SKM-1 treated with dmso at 0.1 percent for 144 hours (cell line): ENCODE measurements around the gene PYY.
"Not testable (repeated sequence)": the region's sequence is repeated elsewhere in the genome, so short reads cannot be mapped to it uniquely, and the experiment has no call there.

ENCODE experiments used
- DNase-seq: peaks from one replicate; lab custom pipeline; 2025; ENCODE audit not compliant: unreplicated experiment; lab: John Stamatoyannopoulos, UW

Gene PYY

DNA sequence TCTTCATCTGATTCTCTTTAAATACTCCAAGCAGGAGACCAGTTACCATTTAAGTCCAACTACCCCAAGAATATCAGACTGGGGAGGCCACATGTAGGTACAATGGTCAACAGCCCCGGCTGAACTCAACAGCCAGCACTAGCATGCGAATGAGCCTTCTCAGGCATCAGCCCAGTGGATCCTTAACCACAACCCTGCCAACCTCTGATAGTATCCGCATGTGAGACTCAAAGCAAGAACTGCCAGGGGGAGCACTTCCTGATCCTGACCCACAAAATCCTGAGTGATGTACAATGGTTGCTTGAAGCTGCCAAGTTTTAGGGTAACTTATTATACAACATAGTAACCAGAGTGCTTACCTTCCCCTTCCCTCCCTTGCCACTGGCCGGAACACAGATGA is 4.0 kb downstream of the PYY start:
- no peak for DNase-seq

DNA sequence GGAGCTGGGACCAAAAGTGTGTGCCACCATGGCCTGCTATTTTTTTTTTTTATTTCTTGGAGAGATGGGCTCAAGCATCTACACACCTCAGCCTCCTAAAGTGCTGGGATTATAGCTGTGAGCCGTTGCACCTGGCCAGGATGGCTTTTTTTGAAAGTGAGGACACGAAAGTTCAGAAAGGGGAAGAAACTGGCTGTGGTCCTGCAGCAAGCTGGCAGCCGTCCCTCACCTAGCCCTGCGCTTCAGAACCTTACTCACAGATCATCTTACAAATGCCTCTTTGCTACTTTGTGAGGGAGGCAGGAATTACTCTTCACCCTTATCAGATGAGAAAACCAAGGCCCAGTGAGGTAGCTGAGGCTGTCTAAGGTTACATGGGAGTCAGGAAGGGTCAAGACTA is 7.0 kb downstream of the PYY start:
- no peak for DNase-seq

DNA sequence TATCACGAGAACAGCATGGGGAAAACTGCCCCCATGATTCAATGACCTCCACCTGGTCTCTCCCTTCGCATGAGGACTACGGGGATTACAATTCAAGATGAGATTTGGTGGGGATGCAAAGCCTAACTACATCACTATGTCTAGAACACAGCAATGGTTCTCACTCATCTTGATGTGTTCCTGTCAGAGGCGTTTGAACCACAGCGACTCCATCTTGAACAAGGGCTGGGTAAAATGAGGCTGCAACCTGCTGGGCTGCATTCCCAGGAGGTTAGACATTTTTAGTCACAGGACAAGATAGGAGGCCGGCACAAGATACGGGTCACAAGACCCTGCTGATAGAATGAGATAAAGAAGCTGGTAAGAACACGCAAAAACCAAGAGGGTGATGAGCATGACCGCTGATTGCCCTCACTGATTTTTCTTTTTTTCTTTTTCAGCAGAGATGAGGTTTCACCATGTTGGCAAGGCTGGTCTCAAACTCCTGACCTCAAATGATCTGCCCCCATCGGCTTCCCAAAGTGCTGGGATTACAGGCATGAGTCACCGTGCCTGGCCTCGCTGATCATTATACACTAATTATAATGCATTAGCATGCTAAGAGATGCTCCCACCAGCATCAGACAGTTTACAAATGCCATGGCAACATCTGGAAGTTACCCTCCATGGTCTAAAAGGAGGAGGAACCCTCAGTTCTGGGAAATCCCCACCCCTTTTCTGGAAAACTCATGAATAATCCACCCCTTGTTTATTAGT is 8.5 kb downstream of the PYY start:
- DNase-seq, result no peak

DNA sequence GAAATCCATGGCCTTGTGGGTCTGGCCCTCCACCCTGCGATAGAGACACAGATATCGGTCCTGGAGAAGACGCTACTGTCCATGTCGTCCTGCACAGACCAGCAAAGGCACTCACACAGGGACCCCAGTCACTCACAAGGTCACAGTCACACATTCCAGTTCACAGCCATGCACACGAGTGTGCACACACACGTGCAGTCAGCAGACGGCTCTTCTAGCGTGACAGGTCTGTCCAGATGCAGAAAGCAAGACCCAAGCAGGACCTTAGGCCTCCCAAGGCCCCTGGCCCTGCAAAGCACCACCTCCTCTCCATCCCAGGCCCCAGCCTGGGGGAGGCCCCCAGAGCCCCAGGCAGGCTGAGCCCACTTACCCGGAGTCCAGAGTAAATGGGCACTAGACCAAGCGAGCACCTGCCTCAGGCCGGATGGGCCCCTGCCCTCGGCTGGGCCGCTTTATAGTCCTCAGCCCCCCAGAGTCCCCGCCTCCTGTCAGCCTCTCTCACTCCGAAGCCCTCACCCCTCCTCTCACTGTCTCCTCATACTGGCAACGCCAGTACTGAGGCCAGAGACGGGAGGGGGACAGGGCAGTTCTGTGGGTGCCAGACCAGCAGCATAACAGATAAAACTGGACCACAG is 11.6 kb downstream of the PYY start, which contains the start of gene PPY:
Gene PPY, minus strand, starts transcription at position 426 of the 635 bp plus-strand sequence. CDS start 822 bp downstream, outside the sequence.
- no peak for DNase-seq

DNA sequence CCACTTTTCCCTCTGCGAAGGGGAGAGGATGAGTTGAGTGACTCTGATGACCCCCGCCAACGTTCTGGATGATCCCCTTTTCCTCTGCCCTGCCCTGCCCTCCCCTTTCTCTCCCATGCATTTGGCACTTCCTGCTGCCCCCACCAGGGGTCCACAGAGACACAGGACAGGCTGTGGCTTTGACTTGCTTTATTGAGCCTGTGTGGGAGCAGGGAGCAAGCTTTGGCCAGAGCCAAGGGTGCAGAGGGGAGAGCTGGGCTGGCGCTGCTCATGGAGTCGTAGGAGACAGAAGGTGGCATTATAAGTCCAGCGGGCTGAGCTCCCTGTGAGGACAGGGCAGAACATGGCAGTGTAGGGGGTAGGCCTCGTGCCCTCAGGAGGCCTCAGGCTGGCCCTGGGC is 13.1 kb downstream of the PYY start:
- peak; percentile 24 for DNase-seq

DNA sequence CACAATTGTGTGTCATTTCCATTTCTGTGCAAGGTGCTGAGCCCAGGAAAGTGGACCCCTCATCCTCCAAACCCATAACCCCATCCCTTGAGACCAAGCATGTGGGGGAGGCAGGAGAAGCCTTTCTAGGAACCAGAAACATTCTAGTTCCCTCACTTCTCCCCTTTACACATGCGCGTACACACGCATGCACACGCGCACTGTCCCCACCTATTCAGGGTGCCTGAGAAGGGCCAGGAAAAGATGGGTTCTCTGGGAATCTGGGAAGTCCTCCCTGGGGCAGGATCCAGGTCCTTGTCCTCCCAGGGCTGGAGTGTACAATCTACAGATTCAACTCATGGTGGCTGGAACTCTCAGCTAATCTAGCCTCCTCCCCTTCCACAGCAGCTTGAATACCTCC is 13.9 kb downstream of the PYY start:
- no peak for DNase-seq

DNA sequence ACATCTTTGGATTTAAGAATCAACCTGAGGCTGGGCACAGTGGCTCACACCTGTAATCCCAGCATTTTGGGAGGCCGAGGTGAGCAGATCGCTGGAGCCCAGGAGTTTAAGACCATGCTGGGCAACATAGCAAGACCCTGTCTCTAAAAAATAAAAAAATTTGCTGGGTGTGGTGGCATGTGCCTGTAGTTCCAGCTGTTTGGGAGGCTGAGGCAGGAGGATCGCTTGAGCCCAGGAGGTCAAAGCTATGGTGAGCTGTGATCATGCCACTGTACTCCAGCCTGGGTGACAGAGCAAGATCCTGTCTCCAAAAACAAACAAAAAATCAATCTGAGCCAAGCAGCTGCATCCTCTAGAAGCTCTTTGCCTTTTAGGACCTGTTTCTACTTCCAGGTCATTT is 14.3 kb downstream of the PYY start:
- not testable (repeated sequence) for DNase-seq

DNA sequence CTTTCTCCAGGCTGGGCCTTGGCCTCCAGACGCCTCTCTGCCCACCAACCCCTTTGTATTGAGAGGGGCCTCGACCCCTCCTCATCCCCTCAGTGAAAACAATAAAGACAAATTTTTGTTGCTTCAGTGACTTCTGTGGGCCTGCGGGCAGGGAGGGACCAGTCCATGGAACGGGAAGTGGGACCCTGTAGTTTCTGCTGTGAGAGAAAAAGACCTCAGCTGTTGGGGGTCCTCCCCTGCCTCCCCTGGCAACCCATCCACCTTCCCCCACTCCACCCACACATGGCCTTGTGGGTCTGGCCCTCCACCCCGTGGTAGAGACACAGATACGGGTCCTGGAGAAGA is 14.9 kb downstream of the PYY start:
- DNase-seq, result no peak

DNA sequence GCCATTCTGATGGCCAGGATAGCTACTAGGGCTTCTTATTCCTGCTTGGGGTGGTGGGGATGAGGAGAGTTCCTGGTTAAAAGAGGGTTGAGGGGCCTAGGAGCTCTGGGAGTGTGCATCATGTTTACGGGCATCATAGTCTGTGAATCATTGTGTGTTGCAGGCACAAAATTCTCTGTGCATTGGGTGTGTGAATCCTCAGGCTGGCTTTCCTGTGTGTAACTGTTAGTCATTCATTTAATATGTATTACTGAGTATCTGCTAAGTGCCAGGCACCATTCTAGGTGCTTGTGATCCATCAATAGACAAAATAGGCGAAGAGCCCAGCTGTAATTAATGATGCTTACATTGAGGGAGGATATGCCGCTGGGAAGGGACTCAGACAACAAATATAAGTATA is 17.3 kb downstream of the PYY start:
- no peak for DNase-seq

DNA sequence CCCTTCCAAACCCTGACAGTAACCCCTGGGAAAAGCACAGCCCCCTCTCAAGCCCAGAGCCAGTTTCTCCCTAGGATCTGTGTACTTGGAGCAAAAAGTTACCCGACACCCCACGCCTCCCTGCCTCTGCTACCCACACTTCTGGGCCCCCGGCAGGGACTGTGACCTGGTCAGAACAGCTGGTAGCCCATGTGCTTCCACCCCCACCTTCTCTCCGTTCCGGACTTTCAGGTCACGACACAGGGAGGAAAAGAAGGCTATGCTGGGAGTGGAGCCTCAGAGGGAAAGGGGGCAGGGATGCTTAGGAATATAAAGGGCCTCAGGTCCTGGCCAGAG is 17.8 kb downstream of the PYY start:
- DNase-seq, result no peak

DNA sequence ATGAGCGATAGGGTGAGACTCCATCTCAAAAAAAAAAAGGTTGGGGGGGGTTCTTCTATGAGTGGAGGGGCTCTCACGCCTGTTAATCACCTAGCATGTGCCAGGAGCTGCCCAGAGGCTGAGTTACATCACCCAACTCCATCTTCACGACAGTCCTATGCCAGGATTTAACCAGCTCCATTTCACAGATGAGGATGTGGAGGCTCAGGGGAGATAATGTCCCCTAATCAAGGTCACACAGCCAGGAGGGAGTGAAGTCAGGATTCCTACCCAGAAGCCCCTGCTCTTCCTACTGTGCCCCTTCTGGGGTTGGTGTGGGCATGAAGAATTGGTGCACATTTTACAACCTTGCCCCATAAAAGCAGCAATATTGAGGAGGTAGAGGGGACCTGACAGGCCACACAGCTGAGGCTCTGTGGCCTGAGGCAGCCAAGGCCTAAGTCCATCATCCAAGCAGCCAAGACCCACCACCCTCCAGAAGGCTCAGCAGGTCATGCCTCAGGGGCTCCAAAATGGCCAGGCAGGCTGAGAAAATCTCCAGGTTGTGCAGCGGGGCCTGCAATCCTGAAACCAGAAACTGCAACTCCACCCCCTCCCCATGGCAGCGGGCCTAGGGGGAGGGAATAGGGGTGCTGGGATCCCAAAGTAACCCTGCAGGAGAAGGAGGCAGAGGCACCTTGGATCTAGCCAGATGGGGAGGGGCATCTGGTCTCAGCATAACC is 18.4 kb downstream of the PYY start:
- DNase-seq, result no peak

DNA sequence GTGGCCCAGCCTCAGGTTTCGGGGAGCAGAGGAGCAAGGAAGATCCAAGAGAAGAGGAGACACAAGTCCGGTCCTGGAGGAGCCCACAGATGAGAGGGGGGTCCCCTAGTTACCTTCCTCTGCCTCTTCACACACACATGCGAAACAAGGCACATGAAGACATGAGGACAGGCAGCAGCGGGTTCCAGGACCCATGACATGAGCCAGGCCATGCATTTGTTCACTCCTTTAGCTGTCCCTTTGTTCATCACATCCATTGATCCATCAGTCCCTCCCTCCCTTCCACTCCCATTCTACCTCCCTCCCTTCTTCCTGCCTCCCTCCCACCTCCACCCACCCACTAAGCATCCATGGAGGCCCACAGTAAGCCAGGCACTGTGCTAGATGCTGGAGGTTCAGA is 20.8 kb downstream of the PYY start:
- DNase-seq, result no peak

DNA sequence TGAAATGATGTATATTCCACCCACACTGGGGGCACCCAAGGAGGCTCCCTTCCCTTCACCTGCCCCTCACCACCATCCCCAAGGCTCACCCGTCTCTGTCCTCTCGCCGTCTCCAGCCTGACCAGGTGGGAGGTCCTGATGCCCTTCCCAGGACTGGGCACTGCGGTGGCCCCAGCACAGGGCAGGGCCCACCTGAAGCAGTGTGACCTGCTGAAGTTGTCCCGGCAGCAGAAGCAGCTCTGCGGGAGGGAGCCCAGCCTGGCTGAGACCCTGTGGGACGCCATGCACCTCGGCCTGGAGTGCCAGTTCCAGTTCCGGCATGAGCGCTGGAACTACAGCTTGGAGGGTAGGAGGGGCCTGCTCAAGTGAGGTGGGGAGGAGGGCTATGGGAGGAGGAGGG is 21.4 kb downstream of the PYY start:
- no peak for DNase-seq

DNA sequence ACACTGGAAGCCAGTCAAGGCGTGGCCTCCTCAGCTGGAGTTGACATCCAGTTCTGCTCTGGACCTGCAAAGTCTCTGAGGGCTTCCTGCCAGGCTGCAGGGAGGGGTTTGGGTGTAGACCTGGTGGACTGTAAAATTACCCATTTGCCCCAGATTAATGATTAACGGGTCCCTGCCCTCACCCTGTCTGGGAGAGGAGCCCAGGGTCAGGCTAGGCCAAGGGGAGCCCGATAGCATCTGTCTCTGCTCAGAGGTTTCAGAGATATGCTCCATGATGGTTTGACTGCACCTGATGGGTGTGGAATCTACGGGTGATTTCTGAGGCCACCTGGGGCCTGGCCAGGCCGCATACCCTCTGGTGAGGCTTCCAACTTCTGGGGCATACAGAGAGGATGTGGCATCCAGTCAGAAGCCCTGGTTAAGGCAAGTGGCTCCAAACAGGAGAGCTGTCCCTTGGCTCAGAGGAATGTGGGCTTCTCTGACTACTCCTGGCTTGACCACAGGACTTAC is 22.6 kb downstream of the PYY start:
- DNase-seq, result no peak

DNA sequence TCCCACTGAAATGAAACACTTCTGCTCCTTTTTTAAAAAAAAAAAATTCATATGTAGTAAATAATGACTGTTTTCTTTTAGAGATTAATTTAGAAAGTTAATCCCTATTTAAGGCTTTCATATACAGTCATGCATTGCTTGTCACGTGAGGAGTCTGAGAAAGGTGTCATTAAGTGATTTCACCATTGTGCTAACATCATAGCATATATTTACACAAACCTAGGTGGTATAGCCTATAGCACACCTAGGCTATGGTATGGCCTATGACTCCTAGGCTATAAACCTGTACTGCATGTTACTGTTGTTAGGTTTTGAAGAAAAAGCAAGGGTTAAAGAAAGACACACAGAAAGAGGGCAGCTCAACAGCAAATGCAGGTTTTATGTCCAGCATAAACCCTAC is 25.1 kb downstream of the PYY start:
- DNase-seq, result no peak

DNA sequence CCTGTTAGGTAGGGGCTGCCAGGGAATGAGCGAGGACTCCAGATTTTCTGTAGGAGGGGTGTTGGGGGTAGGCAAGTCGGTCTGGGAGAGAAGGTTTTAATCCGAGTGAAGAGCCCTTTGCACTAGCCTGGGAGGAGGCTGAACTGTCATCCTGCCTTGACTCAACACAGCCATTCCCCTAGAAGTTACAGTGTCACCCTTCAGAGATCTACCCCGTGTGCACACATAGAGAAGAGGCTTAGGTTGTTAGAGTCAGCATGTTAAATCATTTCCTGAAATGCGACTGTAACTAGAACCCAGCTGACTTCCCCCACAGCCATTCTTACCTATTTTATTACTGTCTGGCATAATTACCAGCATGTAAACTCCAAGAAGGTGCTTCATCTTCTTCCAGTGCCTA is 25.8 kb downstream of the PYY start:
- DNase-seq, result not testable (repeated sequence)

DNA sequence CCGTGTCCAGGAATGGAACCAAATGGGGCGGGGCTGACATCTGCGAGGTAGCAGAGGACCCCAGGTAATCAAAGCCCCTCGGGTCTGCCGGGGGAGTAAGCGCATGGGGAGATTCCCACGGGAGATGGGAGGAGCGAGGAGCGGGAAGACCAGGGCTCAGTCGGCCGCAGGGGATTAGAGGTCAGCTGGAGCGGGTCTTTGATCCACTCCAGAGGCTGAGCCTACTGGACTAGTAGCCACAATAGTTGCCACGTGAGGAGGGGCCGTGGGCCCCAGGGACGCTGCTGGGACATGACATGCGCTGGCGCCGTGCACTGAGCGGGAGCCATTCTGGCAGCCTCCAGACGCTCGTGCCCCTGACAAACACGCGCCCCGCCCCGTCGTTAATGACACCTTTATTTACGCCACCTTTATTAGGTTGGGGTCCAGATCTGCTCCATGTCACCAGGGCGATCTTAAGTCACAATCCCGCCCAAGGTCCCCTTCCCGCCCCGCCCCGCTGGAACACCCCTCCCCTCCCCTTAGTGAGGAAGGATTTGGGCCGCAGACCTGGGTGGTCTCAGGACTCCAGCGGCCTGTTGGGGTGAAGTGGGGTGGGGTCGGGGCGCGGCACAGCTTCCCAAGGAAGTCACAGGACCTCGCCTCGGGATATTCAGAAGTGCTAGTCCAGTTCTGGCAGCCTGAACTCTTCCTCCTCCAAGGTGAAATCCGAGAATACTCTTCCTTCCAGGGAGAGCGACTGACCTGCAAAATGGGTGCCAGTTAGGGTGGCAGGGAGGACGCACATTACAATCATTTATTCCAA is 26.5 kb downstream of the PYY start:
- DNase-seq, result no peak

DNA sequence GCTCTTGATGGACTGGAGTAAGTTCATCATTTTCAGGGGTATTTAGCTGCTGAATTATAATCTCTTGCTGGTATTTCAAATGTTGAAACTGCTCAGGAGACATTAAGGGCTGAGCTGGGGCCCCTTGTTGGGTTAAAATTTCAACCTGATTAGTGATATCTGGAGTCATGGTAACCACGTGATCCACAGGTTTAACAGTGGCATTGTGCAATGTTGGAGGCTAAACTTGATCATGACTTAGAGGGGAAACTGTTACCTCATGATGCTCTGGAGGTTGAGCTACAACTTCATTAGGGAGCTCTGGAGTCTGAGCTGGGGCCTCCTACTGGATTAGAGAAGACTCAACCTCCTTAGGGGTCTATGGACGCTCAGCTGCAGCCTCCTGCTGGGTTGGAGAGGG is 29.2 kb downstream of the PYY start:
- DNase-seq, result no peak

DNA sequence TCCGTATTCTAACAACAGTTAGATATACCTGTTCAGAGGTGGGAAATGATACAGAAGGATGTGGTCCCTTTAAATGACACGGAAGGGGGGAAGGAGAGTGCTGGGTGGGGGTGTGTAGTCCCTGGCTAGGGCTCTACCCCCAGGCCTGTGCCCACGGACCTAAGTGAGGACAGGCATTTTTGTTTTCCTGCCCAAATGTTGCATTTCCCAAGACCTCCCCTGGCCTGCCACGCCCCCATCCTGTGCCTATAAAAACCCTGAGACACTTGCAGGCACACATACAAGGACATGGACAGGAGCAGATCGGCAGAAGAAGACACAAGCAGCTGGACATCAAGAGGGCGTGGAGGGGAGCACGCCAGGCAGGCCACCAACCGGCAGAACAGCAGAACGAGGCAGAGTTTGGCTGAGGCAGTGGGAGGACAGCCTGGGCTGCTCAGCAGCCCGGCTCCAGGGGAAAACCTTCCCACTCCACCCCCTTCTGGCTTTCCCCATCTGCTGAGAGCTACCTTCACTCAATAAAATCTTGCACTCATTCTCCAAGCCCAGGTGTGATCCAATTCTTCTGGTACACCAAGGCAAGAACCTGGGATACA is 33.1 kb downstream of the PYY start:
- no peak for DNase-seq

DNA sequence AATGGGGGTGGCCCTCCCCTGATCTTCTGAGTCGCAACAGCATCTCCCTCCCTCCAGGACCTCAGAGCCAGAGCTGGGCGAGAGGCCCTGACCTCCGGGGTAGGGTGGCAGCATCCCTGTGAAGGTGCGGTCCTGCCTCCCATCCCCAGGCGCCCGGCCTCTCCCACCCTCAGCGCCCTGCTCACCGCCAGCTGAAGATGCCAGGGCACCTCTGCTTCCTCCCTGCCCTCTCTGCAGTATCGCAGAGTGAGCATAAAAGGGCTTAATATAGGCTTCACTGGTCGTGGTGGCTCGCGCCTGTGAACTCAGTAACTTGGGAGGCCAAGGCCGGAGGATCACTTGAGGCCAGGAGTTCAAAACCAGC is 35.7 kb downstream of the PYY start:
- no peak for DNase-seq
